ENCODE data around the gene AR.

Gene AR

DNA sequence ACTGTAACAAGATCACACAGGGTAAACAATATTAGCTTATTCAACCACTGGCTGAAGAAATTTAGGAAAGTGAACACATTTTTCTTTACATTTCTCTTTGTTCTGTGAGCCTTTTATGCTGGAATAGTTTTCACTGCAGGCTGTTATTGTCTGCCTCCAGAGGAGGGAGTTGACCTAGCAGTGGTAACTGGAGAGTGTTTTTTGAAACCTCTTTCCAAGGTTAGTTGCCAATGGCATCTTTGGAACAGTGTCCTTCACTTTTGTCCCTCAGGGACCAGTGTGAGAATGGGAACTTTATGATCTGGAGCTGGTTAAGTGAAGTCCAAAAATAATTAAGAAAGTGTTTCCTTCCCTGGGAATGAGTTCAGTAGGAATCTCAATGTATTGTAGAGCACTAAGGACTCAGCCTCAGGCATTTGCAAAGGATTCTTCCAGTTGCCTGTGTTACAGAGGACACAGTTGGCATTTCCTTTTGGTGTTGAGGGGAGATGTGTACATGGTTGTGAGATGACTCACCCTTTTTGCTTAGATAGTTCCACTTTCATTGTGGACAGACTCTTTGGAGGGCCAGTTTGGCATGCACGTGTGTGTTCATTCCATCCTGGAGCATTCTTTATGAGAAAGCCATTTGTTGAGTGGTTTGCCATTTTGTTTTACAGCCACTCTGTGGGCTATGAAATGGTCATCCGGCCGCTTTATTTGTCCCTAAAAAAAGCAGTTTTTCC lies 61.3 kb downstream of the AR start:
- no peak overlapping the region for H3K4me3 ChIP-seq (ENCODE audit: control insufficient read depth, low read depth, low read length)
- TF ChIP-seq, protein P1, sequence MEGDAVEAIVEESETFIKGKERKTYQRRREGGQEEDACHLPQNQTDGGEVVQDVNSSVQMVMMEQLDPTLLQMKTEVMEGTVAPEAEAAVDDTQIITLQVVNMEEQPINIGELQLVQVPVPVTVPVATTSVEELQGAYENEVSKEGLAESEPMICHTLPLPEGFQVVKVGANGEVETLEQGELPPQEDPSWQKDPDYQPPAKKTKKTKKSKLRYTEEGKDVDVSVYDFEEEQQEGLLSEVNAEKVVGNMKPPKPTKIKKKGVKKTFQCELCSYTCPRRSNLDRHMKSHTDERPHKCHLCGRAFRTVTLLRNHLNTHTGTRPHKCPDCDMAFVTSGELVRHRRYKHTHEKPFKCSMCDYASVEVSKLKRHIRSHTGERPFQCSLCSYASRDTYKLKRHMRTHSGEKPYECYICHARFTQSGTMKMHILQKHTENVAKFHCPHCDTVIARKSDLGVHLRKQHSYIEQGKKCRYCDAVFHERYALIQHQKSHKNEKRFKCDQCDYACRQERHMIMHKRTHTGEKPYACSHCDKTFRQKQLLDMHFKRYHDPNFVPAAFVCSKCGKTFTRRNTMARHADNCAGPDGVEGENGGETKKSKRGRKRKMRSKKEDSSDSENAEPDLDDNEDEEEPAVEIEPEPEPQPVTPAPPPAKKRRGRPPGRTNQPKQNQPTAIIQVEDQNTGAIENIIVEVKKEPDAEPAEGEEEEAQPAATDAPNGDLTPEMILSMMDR (IDR thresholded peaks at IDR 0.05; ENCODE audit: control insufficient read depth, insufficient read depth, low read depth, low read length, missing control alignments), result no peak
- peak; percentile 71 for DNase-seq (ENCODE audit: low read depth)

DNA sequence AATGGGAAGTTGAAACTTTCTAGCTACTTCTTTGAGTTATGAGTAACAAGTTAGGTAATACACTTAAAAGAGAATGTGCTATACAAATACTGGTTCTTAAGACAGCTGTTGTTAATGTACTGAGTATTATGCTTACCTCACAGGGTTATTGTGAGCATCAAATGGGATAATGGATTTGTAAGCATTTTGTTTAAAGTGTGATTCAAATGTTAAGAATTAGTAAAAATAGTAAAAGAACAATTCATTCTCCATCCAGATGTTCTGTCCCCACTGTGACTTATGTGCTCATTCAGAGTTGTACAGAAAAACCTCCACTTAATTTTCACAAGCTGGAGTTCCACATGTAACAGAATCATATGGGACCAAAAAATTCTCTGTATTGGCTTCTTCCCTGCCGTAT lies 63.6 kb downstream of the AR start:
- H3K4me3 ChIP-seq (ENCODE audit: control insufficient read depth, low read depth, low read length), result no peak overlapping the region
- TF ChIP-seq, protein P1 (IDR thresholded peaks at IDR 0.05; ENCODE audit: control insufficient read depth, insufficient read depth, low read depth, low read length, missing control alignments), result no peak
- peak; percentile 29 for DNase-seq (ENCODE audit: low read depth)

DNA sequence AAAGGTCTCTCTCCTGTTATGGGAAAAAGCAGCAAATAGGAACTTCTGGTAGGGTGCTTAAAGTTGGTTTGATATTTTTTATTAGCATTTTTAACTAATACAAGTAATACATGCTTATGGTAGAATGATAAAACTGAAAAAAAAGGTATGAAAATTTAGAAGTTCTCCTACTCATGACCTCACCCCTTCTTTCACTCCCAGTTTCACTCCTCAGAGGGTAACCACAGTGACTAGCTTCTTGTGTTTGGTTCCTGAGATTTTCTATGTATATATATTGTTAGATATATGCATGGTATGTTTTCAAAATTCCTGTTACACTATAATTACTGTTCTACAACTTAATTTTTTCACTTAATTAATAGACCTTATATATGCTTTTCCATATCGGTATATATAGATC lies 66.5 kb downstream of the AR start:
- DNase-seq (ENCODE audit: low read depth), result no peak
- TF ChIP-seq, protein P1 (IDR thresholded peaks at IDR 0.05; ENCODE audit: control insufficient read depth, insufficient read depth, low read depth, low read length, missing control alignments), result no peak
- no peak overlapping the region for H3K4me3 ChIP-seq (ENCODE audit: control insufficient read depth, low read depth, low read length)

DNA sequence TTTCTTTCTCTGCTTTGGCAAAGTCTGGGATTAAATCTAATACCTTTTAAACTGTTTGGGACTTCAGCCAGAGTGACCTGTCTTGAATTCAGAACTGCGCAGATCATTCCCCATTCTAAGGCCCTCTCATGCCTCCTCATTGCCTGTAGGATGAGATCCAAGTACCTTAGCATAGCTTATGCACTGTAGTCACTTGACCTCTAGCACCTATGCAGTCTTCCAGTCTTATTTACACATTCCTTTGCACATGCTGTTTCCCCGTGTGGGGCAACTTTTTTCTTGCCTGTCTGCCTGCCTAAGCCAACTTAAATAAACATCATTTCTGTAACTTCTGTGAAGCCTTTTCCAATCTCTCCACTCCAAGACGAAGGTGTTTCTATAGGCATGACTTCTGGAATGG lies 68.4 kb downstream of the AR start:
- no peak overlapping the region for H3K4me3 ChIP-seq (ENCODE audit: control insufficient read depth, low read depth, low read length)
- no peak for DNase-seq (ENCODE audit: low read depth)
- TF ChIP-seq, protein P1 (IDR thresholded peaks at IDR 0.05; ENCODE audit: control insufficient read depth, insufficient read depth, low read depth, low read length, missing control alignments), result no peak

DNA sequence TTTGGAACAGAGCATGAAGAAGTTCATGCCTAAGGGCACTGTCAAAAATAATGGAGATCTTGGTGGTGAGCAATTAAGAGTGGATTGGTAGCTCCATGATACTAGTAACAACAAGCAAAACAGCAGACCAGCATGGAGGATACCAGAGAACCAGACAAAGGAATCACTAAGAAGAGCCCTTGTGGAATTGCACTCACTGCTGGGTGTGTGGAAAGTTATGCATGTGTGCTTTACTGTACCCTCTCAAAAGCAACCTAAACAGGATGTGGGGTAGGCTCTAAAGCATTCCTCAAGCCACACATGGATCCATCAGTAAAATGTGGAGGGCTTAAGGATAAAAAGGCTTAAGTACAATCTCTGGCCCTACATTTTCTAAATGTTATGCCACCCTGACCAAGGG lies 69.5 kb downstream of the AR start:
- DNase-seq (ENCODE audit: low read depth), result no peak
- TF ChIP-seq, protein P1 (IDR thresholded peaks at IDR 0.05; ENCODE audit: control insufficient read depth, insufficient read depth, low read depth, low read length, missing control alignments), result no peak
- H3K4me3 ChIP-seq (ENCODE audit: control insufficient read depth, low read depth, low read length), result no peak overlapping the region

DNA sequence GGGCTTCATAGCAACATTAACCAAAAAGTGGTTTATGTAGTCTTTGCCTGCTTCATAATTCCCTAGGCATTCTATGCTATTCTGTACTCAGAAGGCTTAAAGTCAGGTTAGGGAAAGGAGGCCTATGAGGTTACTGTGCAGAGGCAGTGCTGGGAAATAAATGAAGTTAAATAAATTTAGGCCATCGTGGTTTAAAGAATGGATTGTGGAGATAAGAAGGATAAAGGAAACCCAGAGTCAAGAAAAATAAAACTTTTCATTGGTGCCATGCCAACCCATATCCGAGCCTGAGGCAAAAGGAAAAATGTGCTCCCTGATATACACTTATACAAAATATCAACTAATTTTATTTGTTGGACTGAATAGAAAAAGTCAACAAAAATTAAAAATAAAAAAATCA lies 70.2 kb downstream of the AR start:
- no peak overlapping the region for H3K4me3 ChIP-seq (ENCODE audit: control insufficient read depth, low read depth, low read length)
- no peak for DNase-seq (ENCODE audit: low read depth)
- TF ChIP-seq, protein P1 (IDR thresholded peaks at IDR 0.05; ENCODE audit: control insufficient read depth, insufficient read depth, low read depth, low read length, missing control alignments), result no peak

Measured in AG09309 (cell line).